IMR-90 (cell line): ENCODE measurements around the gene TEF.

Experiments
- CEBPB ChIP-seq: IDR thresholded peaks from 2 replicates; pipeline ENCODE4 v1.6.1; 2012; ENCODE audit warnings: low read depth, low read length, improper control_type of control experiment
- CTCF ChIP-seq: conservative IDR thresholded peaks from 2 replicates; pipeline ENCODE4 v1.5.1; 2012; ENCODE audit warnings: mild to moderate bottlenecking, low read depth, low read length, improper control_type of control experiment
- ELK1 ChIP-seq: fragments of 150-350 bp; IDR thresholded peaks from 2 replicates; pipeline ENCODE4 v1.6.1; 2016; ENCODE audit warnings: low read depth, mild to moderate bottlenecking, low read length, moderate library complexity, borderline replicate concordance
- POLR2A ChIP-seq: IDR thresholded peaks from 2 replicates; pipeline ENCODE4 v1.6.1; 2012; ENCODE audit warnings: mild to moderate bottlenecking, low read depth, low read length
- RFX5 ChIP-seq: IDR thresholded peaks from 2 replicates; pipeline ENCODE4 v1.8.0; 2012; ENCODE audit warnings: low read depth, mild to moderate bottlenecking, low read length, moderate library complexity
- SMC3 ChIP-seq: fragments of 150-350 bp; IDR thresholded peaks from 2 replicates; pipeline ENCODE4 v1.6.1; 2016; ENCODE audit warnings: low read depth, mild to moderate bottlenecking, antibody characterized with exemption, low read length, moderate library complexity
- USF2 ChIP-seq: fragments of 150-350 bp; IDR thresholded peaks from 2 replicates; pipeline ENCODE4 v1.6.1; 2017; ENCODE audit warnings: mild to moderate bottlenecking, antibody characterized with exemption, low read length, low read depth

- no peak for TF ChIP-seq CTCF
- TF ChIP-seq RFX5: no peak
- TF ChIP-seq POLR2A: no peak
- no peak for TF ChIP-seq SMC3
- no peak for TF ChIP-seq CEBPB
- no peak for TF ChIP-seq ELK1
- TF ChIP-seq USF2: no peak
These were observed 47.5 kb upstream of the TEF start for GRCh38 chr22:41334215-41334614.
